Measurements from ENCODE around the gene CACNB1. TPM values are rescaled to one million over a fixed set of nuclear protein-coding genes. Genes with fewer than 3 reads are reported as not detected.

The CACNB1 gene
- total RNA-seq, 1 experiment from 2014 or later, result 20.0 TPM

DNA sequence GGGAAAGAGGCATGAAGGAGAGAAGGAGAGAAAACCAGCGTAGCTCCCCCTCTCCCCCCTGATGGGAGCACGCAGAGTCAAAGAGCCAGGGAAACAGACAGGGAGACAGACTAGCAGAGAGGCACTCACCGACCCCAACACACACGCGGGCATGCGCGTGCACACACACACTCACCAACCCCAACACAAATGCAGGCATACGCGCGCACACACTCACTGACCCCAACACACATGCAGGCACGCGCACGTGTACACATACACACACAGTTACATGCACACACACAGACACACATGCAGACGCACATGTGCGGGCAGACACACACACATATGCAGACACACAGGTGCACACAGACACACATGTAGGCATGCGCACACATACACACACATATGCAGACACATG is 4.6 kb downstream of the CACNB1 start:
- peaks cover 6% of the 10 kb centered on the region; the same call in 1 of the 2 replicates for H3K79me2 ChIP-seq (ENCODE audit: insufficient read depth, low read length)
- peaks cover 7% of the 10 kb centered on the region for H3K23me2 ChIP-seq (ENCODE audit: insufficient read length, low read depth, low read length, poor library complexity, severe bottlenecking)
- no peak overlapping the region for H2BK15ac ChIP-seq (ENCODE audit: low read depth, low read length)
- no peak for DNase-seq
- Mint-ChIP-seq H3K27ac (peak overlapping the region in 1 of 3 experiments; percentile 3; a peak in 1 of 7 replicates), H3K9me3 (no peaks in the 10 kb centered on the region), H3K36me3 (ENCODE audit: insufficient read depth in 1 of 3, low read depth in 3 of 3) (peaks cover 13 to 38% (median 32%) of the 10 kb centered on the region in 3 experiments; a peak in 6 of 7 replicates), H3K4me3 (no peak overlapping the region), H3K4me1 (peaks cover 15 to 28% of the 10 kb centered on the region in 2 experiments), H3K27me3 (ENCODE audit: low read depth) (no peaks in the 10 kb centered on the region)
- H4K5ac ChIP-seq (ENCODE audit: insufficient read length, low read depth, low read length), result no peak overlapping the region
- H3K23ac ChIP-seq (ENCODE audit: insufficient read length, low read depth, low read length), result no peak overlapping the region
- no peak overlapping the region for H3K4me2 ChIP-seq (ENCODE audit: insufficient read depth, insufficient read length, low read length)
- peaks cover 4% of the 10 kb centered on the region for H3K79me1 ChIP-seq (ENCODE audit: insufficient read depth, low read depth, low read length, poor library complexity, severe bottlenecking)
- H2BK12ac ChIP-seq (ENCODE audit: insufficient read length, low read depth, low read length), result no peak overlapping the region
- H3K56ac ChIP-seq (ENCODE audit: insufficient read length, low read depth, low read length), result no peak overlapping the region
- peaks cover 4% of the 10 kb centered on the region for H4K20me1 ChIP-seq (ENCODE audit: control insufficient read depth, insufficient read depth, insufficient read length)
- WGBS (ENCODE audit: extremely low coverage, insufficient read length, low lambda C conversion rate), result no CpG with 5 or more reads among the region's 16 CpGs
- no peak overlapping the region for H3K18ac ChIP-seq (ENCODE audit: insufficient read length, low read depth, low read length)
- no peak overlapping the region for H2BK5ac ChIP-seq (ENCODE audit: insufficient read length, low read length)
- TF ChIP-seq, protein P1, sequence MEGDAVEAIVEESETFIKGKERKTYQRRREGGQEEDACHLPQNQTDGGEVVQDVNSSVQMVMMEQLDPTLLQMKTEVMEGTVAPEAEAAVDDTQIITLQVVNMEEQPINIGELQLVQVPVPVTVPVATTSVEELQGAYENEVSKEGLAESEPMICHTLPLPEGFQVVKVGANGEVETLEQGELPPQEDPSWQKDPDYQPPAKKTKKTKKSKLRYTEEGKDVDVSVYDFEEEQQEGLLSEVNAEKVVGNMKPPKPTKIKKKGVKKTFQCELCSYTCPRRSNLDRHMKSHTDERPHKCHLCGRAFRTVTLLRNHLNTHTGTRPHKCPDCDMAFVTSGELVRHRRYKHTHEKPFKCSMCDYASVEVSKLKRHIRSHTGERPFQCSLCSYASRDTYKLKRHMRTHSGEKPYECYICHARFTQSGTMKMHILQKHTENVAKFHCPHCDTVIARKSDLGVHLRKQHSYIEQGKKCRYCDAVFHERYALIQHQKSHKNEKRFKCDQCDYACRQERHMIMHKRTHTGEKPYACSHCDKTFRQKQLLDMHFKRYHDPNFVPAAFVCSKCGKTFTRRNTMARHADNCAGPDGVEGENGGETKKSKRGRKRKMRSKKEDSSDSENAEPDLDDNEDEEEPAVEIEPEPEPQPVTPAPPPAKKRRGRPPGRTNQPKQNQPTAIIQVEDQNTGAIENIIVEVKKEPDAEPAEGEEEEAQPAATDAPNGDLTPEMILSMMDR (conservative IDR thresholded peaks at IDR 0.05), result no peak
- H2AFZ ChIP-seq (ENCODE audit: low read length), result no peak overlapping the region
- H3K9ac ChIP-seq (ENCODE audit: extremely low read depth, insufficient read length, low read length), result no peak overlapping the region
- H2BK120ac ChIP-seq (ENCODE audit: low read depth, low read length, poor library complexity, severe bottlenecking), result no peak overlapping the region
- H3K27ac ChIP-seq (ENCODE audit: insufficient read length, low read depth, low read length), result no peak overlapping the region
- no peak overlapping the region for H3K4ac ChIP-seq (ENCODE audit: low read depth, low read length)
- H3T11ph ChIP-seq (ENCODE audit: low read length), result no peak overlapping the region
- H3K14ac ChIP-seq (ENCODE audit: insufficient read depth, low read length), result no peak overlapping the region
- no peak overlapping the region for H2BK20ac ChIP-seq (ENCODE audit: low read depth, low read length, poor library complexity, severe bottlenecking)
- no peak overlapping the region for H2AK5ac ChIP-seq (ENCODE audit: insufficient read length, low read length)
- H4K91ac ChIP-seq (ENCODE audit: insufficient read length, low read depth, low read length), result no peak overlapping the region
- peaks cover 4% of the 10 kb centered on the region; the same call in 1 of the 2 replicates for H3K27me3 ChIP-seq (ENCODE audit: insufficient read depth, low read length)
- no peak overlapping the region for H4K8ac ChIP-seq (replicated peaks; ENCODE audit: insufficient read length, low read depth, low read length)
- H3K4me1 ChIP-seq (ENCODE audit: insufficient read depth, low read length), result peaks cover 4% of the 10 kb centered on the region; the same call in 1 of the 2 replicates
- H3K9me3 ChIP-seq (ENCODE audit: control insufficient read depth, low read depth, low read length), result no peaks in the 10 kb centered on the region

All from H9 (cell line).